B cell (primary cell): Measurements from ENCODE around the gene TKTL2. TPM values are rescaled to one million over a fixed set of nuclear protein-coding genes. Genes with fewer than 3 reads are reported as not detected.
"Not testable (repeated sequence)": the region's sequence is repeated elsewhere in the genome, so short reads cannot be mapped to it uniquely, and the experiment has no call there.

ENCODE experiments used
- ATAC-seq: fragments of 200-7000 bp; cut with Tn5 transposase; one replicate; pipeline ENCODE4 v1.10.0; 2021; ENCODE audit warnings: low read depth, mild to moderate bottlenecking, moderate number of reproducible peaks, moderate library complexity
- CTCF ChIA-PET: fragments of 350-600 bp; sonication (Branson Sonifier 250); formaldehyde crosslinking; loops from one replicate; lab custom pipeline; 2021; ENCODE audit warnings: antibody characterized with exemption, inconsistent platforms; lab: Charles Lee
- POLR2A ChIA-PET: fragments of 350-600 bp; sonication (Branson Sonifier 250); formaldehyde crosslinking; loops from one replicate; lab custom pipeline; 2021; ENCODE audit warnings: antibody characterized with exemption; lab: Charles Lee
- DNase-seq: peaks from one replicate; pipeline ENCODE4 v3.0.0; 2013
- H2AFZ ChIP-seq: 2 replicates; pipeline ENCODE4 v1.6.1; 2012; ENCODE audit warnings: mild to moderate bottlenecking, low read depth, low read length; ENCODE audit not compliant: insufficient read depth, poor library complexity, severe bottlenecking
- H3K27ac ChIP-seq, 2 donors: 1 replicate in 1 of 2; 2 replicates in 1 of 2; pipeline ENCODE4 v1.5.1; 2012 to 2013; ENCODE audit warnings: low read length in 2 of 2, mild to moderate bottlenecking in 2 of 2, moderate library complexity in 1 of 2
- H3K27me3 ChIP-seq, 4 experiments: fragments of 200-600 bp in 1 of 4; sonication (generic) in 1 of 4; replicated peaks in 1 of 4; 1 replicate in 2 of 4; 2 replicates in 2 of 4; pipeline versions ENCODE4 v1.6.1 to v1.7.0; 2013 to 2016; ENCODE audit warnings: low read length in 3 of 4, mild to moderate bottlenecking in 2 of 4, mixed read lengths in 1 of 4, moderate library complexity in 1 of 4; ENCODE audit not compliant: insufficient read depth in 4 of 4, control insufficient read depth in 3 of 4; ENCODE audit errors: control extremely low read depth in 1 of 4
- H3K36me3 ChIP-seq, 2 experiments: replicated peaks in 1 of 2; 1 replicate in 1 of 2; 2 replicates in 1 of 2; pipeline versions ENCODE4 v1.6.1 to v1.7.1; 2013; ENCODE audit warnings: low read length in 1 of 2; ENCODE audit not compliant: insufficient read depth in 2 of 2, control insufficient read depth in 1 of 2; ENCODE audit errors: control extremely low read depth in 1 of 2, extremely low read depth in 1 of 2
- H3K4me1 ChIP-seq, 2 donors: fragments of 200-600 bp in 1 of 2; sonication (generic) in 1 of 2; 1 replicate in 1 of 2; 2 replicates in 1 of 2; pipeline versions ENCODE4 v1.5.1 to v1.6.1; 2013 to 2017; ENCODE audit warnings: low read length in 2 of 2; ENCODE audit not compliant: control insufficient read depth in 2 of 2, insufficient read depth in 2 of 2
- H3K4me2 ChIP-seq: replicated peaks from 2 replicates; pipeline ENCODE3; 2012; ENCODE audit warnings: mild to moderate bottlenecking, low read depth, low read length; ENCODE audit not compliant: poor library complexity, severe bottlenecking
- H3K4me3 ChIP-seq, 5 experiments: fragments of 200-600 bp in 1 of 5; sonication (generic) in 1 of 5; 1 replicate in 3 of 5; 2 replicates in 2 of 5; pipeline versions ENCODE4 v1.5.1 to v1.7.0; 2011 to 2016; ENCODE audit warnings: low read length in 4 of 5, mild to moderate bottlenecking in 4 of 5, low read depth in 2 of 5, control low read depth in 1 of 5, moderate library complexity in 1 of 5; ENCODE audit not compliant: insufficient read depth in 1 of 5; ENCODE audit errors: control extremely low read depth in 1 of 5, extremely low read depth in 1 of 5
- H3K79me2 ChIP-seq: fragments of 200-600 bp; sonication (generic); one replicate; pipeline ENCODE4 v1.6.0; 2016; ENCODE audit warnings: low read length; ENCODE audit not compliant: control insufficient read depth, insufficient read depth
- H3K9ac ChIP-seq: fragments of 200-600 bp; sonication (generic); 2 replicates; pipeline ENCODE4 v1.6.1; 2017; ENCODE audit warnings: mild to moderate bottlenecking, low read length, moderate library complexity
- H3K9me3 ChIP-seq, 3 donors: one replicate each; pipeline versions ENCODE4 v1.6.1 to v1.7.1; 2013; ENCODE audit warnings: low read length in 2 of 3; ENCODE audit not compliant: control insufficient read depth in 2 of 3, insufficient read depth in 1 of 3; ENCODE audit errors: control extremely low read depth in 1 of 3
- H4K20me1 ChIP-seq: 2 replicates; pipeline ENCODE4 v1.6.0; 2012; ENCODE audit warnings: mild to moderate bottlenecking, low read length; ENCODE audit not compliant: insufficient read depth, control insufficient read depth, poor library complexity, severe bottlenecking
- H3K27ac Mint-ChIP-seq: one replicate; pipeline ENCODE4 v1.8.0; 2021; ENCODE audit warnings: mixed read lengths
- H3K27me3 Mint-ChIP-seq: one replicate; pipeline ENCODE4 v1.8.0; 2021; ENCODE audit warnings: mixed read lengths
- H3K4me1 Mint-ChIP-seq: one replicate; pipeline ENCODE4 v1.8.0; 2021; ENCODE audit warnings: mixed read lengths
- H3K4me3 Mint-ChIP-seq: one replicate; pipeline ENCODE4 v1.8.0; 2021; ENCODE audit warnings: mixed read lengths
- H3K9me3 Mint-ChIP-seq: one replicate; pipeline ENCODE4 v1.8.0; 2022; ENCODE audit warnings: mixed read lengths; ENCODE audit not compliant: insufficient read depth
- EZH2 ChIP-seq: IDR thresholded peaks from 2 replicates; pipeline ENCODE4 v1.6.1; 2012; ENCODE audit warnings: borderline replicate concordance, low read depth, mild to moderate bottlenecking, moderate library complexity, low read length; ENCODE audit not compliant: insufficient read depth, poor library complexity, severe bottlenecking
- WGBS: methylation state at CpG from one replicate; pipeline ENCODE4 v1.1.5; 2013; ENCODE audit warnings: missing lambda C conversion rate; ENCODE audit not compliant: insufficient coverage; 5-methylcytosine and 5-hydroxymethylcytosine counted together
- intact Hi-C: fragments of 100-400 bp; cut with micrococcal nuclease; formaldehyde crosslinking; loops from one replicate; pipeline ENCODE4 v1.10.0; 2022
- polyA plus RNA-seq: library from polyadenylated mRNA; depleted of rRNA; stranded (reverse); fragments of >200 nt; gene quantifications from 2 replicates; pipeline ENCODE4 v1.2.3, GENCODE V29; 2012
- total RNA-seq, 2 donors: library from RNA; stranded (reverse); fragments of 120-200 nt in 1 of 2; gene quantifications; 1 replicate in 1 of 2; 2 replicates in 1 of 2; pipeline versions ENCODE4 v1.2.3 to v1.2.4, GENCODE V29; 2013 to 2022
- TF ChIP-seq, protein P1 (sequence below): fragments of 200-600 bp; IDR thresholded peaks from one replicate; pipeline ENCODE4 v1.8.0; 2022; ENCODE audit warnings: antibody characterized with exemption, mild to moderate bottlenecking

The TKTL2 gene
- total and polyA plus RNA-seq, 2 donors (not counting 1 experiment from before 2014, with no cell fraction given) = 0.16 to 0.27 TPM

DNA sequence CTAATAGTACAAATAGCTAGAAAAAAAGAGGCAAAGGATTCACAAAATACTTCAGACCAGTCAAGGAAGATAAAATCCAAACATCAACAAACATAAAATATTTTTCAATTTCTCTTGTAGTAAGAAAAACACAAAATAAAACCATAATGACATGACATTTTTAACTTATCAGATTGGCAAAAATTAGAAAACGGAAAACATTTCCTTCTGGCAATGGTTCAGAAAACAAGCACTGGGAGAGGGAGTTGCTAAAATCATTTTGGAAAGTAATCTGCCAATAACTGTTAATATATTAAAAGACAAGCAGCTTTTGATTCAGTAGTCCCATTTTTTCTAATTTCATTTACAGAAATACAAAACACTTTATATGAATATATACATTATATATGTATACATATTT lies 26.1 kb downstream of the TKTL2 start:
- no peaks in the 10 kb centered on the region for H4K20me1 ChIP-seq
- no peaks in the 10 kb centered on the region for H3K79me2 ChIP-seq
- H2AFZ ChIP-seq = no peak overlapping the region
- no CpG with 5 or more reads among the region's 1 CpG for WGBS
- H3K9me3 ChIP-seq = no peaks in the 10 kb centered on the region
- no peaks in the 10 kb centered on the region for H3K4me1 ChIP-seq
- no peak overlapping the region for H3K9ac ChIP-seq
- ChIA-PET POLR2A (no interaction called here), CTCF (no interaction called here)
- peaks cover 17% of the 10 kb centered on the region for H3K27me3 Mint-ChIP-seq
- H3K4me3 ChIP-seq = no peak overlapping the region
- intact Hi-C loops = no loop called here
- no peak for ATAC-seq
- no peak overlapping the region for H3K27ac ChIP-seq
- H3K9me3 Mint-ChIP-seq = no peaks in the 10 kb centered on the region
- H3K27ac Mint-ChIP-seq = no peak overlapping the region
- no peak overlapping the region for H3K4me3 Mint-ChIP-seq
- TF ChIP-seq EZH2 = no peak
- TF ChIP-seq, protein P1, sequence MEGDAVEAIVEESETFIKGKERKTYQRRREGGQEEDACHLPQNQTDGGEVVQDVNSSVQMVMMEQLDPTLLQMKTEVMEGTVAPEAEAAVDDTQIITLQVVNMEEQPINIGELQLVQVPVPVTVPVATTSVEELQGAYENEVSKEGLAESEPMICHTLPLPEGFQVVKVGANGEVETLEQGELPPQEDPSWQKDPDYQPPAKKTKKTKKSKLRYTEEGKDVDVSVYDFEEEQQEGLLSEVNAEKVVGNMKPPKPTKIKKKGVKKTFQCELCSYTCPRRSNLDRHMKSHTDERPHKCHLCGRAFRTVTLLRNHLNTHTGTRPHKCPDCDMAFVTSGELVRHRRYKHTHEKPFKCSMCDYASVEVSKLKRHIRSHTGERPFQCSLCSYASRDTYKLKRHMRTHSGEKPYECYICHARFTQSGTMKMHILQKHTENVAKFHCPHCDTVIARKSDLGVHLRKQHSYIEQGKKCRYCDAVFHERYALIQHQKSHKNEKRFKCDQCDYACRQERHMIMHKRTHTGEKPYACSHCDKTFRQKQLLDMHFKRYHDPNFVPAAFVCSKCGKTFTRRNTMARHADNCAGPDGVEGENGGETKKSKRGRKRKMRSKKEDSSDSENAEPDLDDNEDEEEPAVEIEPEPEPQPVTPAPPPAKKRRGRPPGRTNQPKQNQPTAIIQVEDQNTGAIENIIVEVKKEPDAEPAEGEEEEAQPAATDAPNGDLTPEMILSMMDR = no peak
- DNase-seq = no peak
- H3K36me3 ChIP-seq = no peaks in the 10 kb centered on the region
- H3K4me1 Mint-ChIP-seq = no peaks in the 10 kb centered on the region
- no peaks in the 10 kb centered on the region for H3K27me3 ChIP-seq
- no peak overlapping the region for H3K4me2 ChIP-seq

DNA sequence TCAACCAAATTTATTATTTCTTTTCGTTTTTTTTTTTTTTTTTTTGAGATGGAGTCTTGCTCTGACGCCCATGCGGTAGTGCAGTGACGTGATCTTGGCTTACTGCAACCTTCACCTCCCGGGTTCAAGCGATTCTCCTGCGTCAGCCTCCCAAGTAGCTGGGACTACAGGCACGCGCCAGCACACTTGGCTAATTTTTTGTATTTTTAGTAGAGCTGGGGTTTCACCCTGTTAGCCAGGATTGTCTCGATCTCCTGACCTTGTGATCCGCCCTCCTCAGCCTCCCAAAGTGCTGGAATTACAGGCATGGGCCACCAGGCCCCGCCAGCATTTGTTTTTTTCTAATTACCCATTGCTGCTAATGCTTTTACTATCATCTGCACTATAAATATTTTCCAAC lies 26.5 kb downstream of the TKTL2 start:
- H3K27ac ChIP-seq, CTCF ChIA-PET, ATAC-seq, POLR2A ChIA-PET, H3K9me3 Mint-ChIP-seq, H3K4me3 Mint-ChIP-seq, DNase-seq, H2AFZ ChIP-seq, H3K27ac Mint-ChIP-seq, H3K79me2 ChIP-seq, H4K20me1 ChIP-seq, H3K27me3 ChIP-seq, H3K4me1 ChIP-seq, H3K4me2 ChIP-seq, H3K4me3 ChIP-seq, H3K4me1 Mint-ChIP-seq, H3K9ac ChIP-seq, intact Hi-C loops, H3K9me3 ChIP-seq, H3K36me3 ChIP-seq: not testable (repeated sequence)
- WGBS = 96% methylated on average over 6 of the region's 12 CpGs
- peaks cover 19% of the 10 kb centered on the region for H3K27me3 Mint-ChIP-seq
